GM12878 (cell line): Measurements from ENCODE around the gene MYH6.

ENCODE experiments used
- CTCF ChIP-seq, 3 experiments: IDR thresholded peaks in 2 of 3; conservative IDR thresholded peaks in 1 of 3; 2 replicates each; pipeline ENCODE4 v1.5.1; 2011; ENCODE audit warnings: low read depth in 3 of 3, low read length in 3 of 3, mild to moderate bottlenecking in 3 of 3, control low read depth in 2 of 3, moderate library complexity in 2 of 3, inconsistent platforms in 1 of 3, mixed read lengths in 1 of 3; ENCODE audit not compliant: control insufficient read depth in 2 of 3, insufficient read depth in 1 of 3; ENCODE audit errors: extremely low read depth in 1 of 3
- EP300 ChIP-seq, 2 experiments: fragments of 150-350 bp in 1 of 2; IDR thresholded peaks; 2 replicates each; pipeline ENCODE4 v1.6.1; 2011 to 2012; ENCODE audit warnings: low read depth in 2 of 2, low read length in 2 of 2, borderline replicate concordance in 1 of 2, improper control_type of control experiment in 1 of 2, inconsistent platforms in 1 of 2; ENCODE audit not compliant: control insufficient read depth in 1 of 2
- EZH2 ChIP-seq: IDR thresholded peaks from 2 replicates; pipeline ENCODE4 v1.6.1; 2012; ENCODE audit warnings: low read depth, mild to moderate bottlenecking, control low read depth, inconsistent platforms, low read length, borderline replicate concordance; ENCODE audit not compliant: control insufficient read depth
- MXI1 ChIP-seq: fragments of 150-350 bp; IDR thresholded peaks from 2 replicates; pipeline ENCODE4 v1.6.1; 2011; ENCODE audit warnings: low read depth, mild to moderate bottlenecking, inconsistent platforms, low read length, improper control_type of control experiment
- POLR2AphosphoS5 ChIP-seq: IDR thresholded peaks from 2 replicates; pipeline ENCODE4 v1.6.1; 2011; ENCODE audit warnings: mild to moderate bottlenecking, low read length, inconsistent platforms
- RAD21 ChIP-seq: IDR thresholded peaks from 2 replicates; pipeline ENCODE4 v1.6.1; 2011; ENCODE audit warnings: mild to moderate bottlenecking, low read depth, low read length, moderate library complexity; ENCODE audit not compliant: insufficient read depth
- RELB ChIP-seq: fragments of 450-650 bp; IDR thresholded peaks from 2 replicates; pipeline ENCODE4 v1.6.1; 2017; ENCODE audit warnings: low read depth, mild to moderate bottlenecking, moderate library complexity
- SMC3 ChIP-seq: IDR thresholded peaks from 2 replicates; pipeline ENCODE4 v1.6.1; 2011; ENCODE audit warnings: low read length, improper control_type of control experiment, borderline replicate concordance
- TAF1 ChIP-seq: IDR thresholded peaks from 2 replicates; pipeline ENCODE4 v1.6.1; 2011; ENCODE audit warnings: mild to moderate bottlenecking, low read depth, low read length, borderline replicate concordance
- YY1 ChIP-seq: IDR thresholded peaks from 2 replicates; pipeline ENCODE4 v1.6.1; 2011; ENCODE audit warnings: low read depth, mild to moderate bottlenecking, low read length
- ZBTB40 ChIP-seq: fragments of 450-650 bp; IDR thresholded peaks from 2 replicates; pipeline ENCODE4 v1.6.1; 2016; ENCODE audit warnings: mild to moderate bottlenecking, moderate library complexity, borderline replicate concordance

- TF ChIP-seq SMC3, result no peak
- no peak for TF ChIP-seq MXI1
- no peak for TF ChIP-seq CTCF (IDR thresholded peaks at IDR 0.05 in 2 of 3, conservative IDR thresholded peaks at IDR 0.05 in 1 of 3; ENCODE audit: control insufficient read depth in 2 of 3, extremely low read depth in 1 of 3, insufficient read depth in 1 of 3, low read depth in 3 of 3, low read length in 3 of 3)
- no peak for TF ChIP-seq RELB
- no peak for TF ChIP-seq TAF1
- TF ChIP-seq ZBTB40, result no peak
- TF ChIP-seq EP300 (IDR thresholded peaks at IDR 0.05; ENCODE audit: borderline replicate concordance in 1 of 2, control insufficient read depth in 1 of 2, low read depth in 2 of 2, low read length in 2 of 2), result no peak
- no peak for TF ChIP-seq EZH2
- TF ChIP-seq RAD21, result no peak
- no peak for TF ChIP-seq YY1
- TF ChIP-seq POLR2AphosphoS5, result no peak
These were observed 30.2 kb downstream of the MYH6 start for GRCh38 chr14:23377573-23378563.
